Chondrocyte (in vitro differentiated cells): Measurements from ENCODE around the gene GPC3. TPM values are rescaled to one million over a fixed set of nuclear protein-coding genes. Genes with fewer than 3 reads are reported as not detected.

ENCODE experiments used
- DNase-seq: peaks from one replicate; pipeline ENCODE4 v3.0.0; 2021; ENCODE audit warnings: mixed read lengths, low spot score
- H3K27ac Mint-ChIP-seq: one replicate; pipeline ENCODE4 v1.8.0; 2021; ENCODE audit warnings: mild to moderate bottlenecking, moderate library complexity, mixed read lengths; ENCODE audit not compliant: unreplicated experiment
- H3K27me3 Mint-ChIP-seq: 2 replicates; pipeline ENCODE4 v1.8.0; 2021; ENCODE audit warnings: low read depth, mixed read lengths
- H3K36me3 Mint-ChIP-seq: 2 replicates; pipeline ENCODE4 v1.8.0; 2021; ENCODE audit warnings: low read depth, mixed read lengths
- H3K4me1 Mint-ChIP-seq: 2 replicates; pipeline ENCODE4 v1.8.0; 2021; ENCODE audit warnings: low read depth, mild to moderate bottlenecking, mixed read lengths
- H3K4me3 Mint-ChIP-seq: one replicate; pipeline ENCODE4 v1.8.0; 2021; ENCODE audit warnings: mild to moderate bottlenecking, moderate library complexity, mixed read lengths; ENCODE audit not compliant: unreplicated experiment
- H3K9me3 Mint-ChIP-seq: 2 replicates; pipeline ENCODE4 v1.8.0; 2021; ENCODE audit warnings: low read depth, mixed read lengths
- CTCF ChIP-seq: fragments of 200-600 bp; sonication (generic); IDR thresholded peaks from 2 replicates; pipeline ENCODE4 v1.5.0; 2021; ENCODE audit warnings: antibody characterized with exemption, mild to moderate bottlenecking, moderate library complexity
- total RNA-seq: library from RNA; stranded (reverse); gene quantifications from 3 replicates; pipeline ENCODE4 v1.2.1, GENCODE V29; 2021

Gene GPC3
- total RNA-seq, 1 donor from 2014 or later: 1.9 TPM

GRCh38 chrX:133983256-133983973, 2.0 kb downstream of the GPC3 start:
- Mint-ChIP-seq H3K27me3 (peaks cover 13% of the 10 kb centered on the region), H3K36me3 (no peaks in the 10 kb centered on the region), H3K27ac (no peak overlapping the region), H3K9me3 (no peaks in the 10 kb centered on the region), H3K4me3 (no peak overlapping the region), H3K4me1 (peaks cover 26% of the 10 kb centered on the region)
- no peak for TF ChIP-seq CTCF
- no peak for DNase-seq

GRCh38 chrX:133981924-133982323, 3.5 kb downstream of the GPC3 start:
- no peak for DNase-seq
- TF ChIP-seq CTCF: no peak
- Mint-ChIP-seq H3K27ac (no peak overlapping the region), H3K36me3 (no peaks in the 10 kb centered on the region), H3K9me3 (no peaks in the 10 kb centered on the region), H3K27me3 (peaks cover 10% of the 10 kb centered on the region), H3K4me1 (peaks cover 26% of the 10 kb centered on the region), H3K4me3 (no peak overlapping the region)

- Mint-ChIP-seq H3K4me3 (no peak overlapping the region), H3K27me3 (peaks cover 10% of the 10 kb centered on the region), H3K9me3 (no peaks in the 10 kb centered on the region), H3K36me3 (no peaks in the 10 kb centered on the region), H3K27ac (no peak overlapping the region), H3K4me1 (peaks cover 24% of the 10 kb centered on the region)
- DNase-seq: no peak
- TF ChIP-seq CTCF: no peak
These were observed 4.4 kb downstream of the GPC3 start for GRCh38 chrX:133980832-133981588.

GRCh38 chrX:133980406-133980805, 5.0 kb downstream of the GPC3 start:
- no peaks in the 10 kb centered on the region for H3K9me3 Mint-ChIP-seq
- peaks cover 22% of the 10 kb centered on the region for H3K4me1 Mint-ChIP-seq
- no peak overlapping the region for H3K4me3 Mint-ChIP-seq
- no peak overlapping the region for H3K27ac Mint-ChIP-seq
- peaks cover 10% of the 10 kb centered on the region for H3K27me3 Mint-ChIP-seq
- TF ChIP-seq CTCF: no peak
- no peak for DNase-seq
- H3K36me3 Mint-ChIP-seq: no peaks in the 10 kb centered on the region

GRCh38 chrX:133979641-133980230, 5.7 kb downstream of the GPC3 start:
- Mint-ChIP-seq H3K27me3 (peaks cover 10% of the 10 kb centered on the region), H3K36me3 (no peaks in the 10 kb centered on the region), H3K4me1 (peaks cover 22% of the 10 kb centered on the region)

More at GRCh38 chrX:133979641-133980230, 5.7 kb downstream of the GPC3 start:
- TF ChIP-seq CTCF: no peak
- Mint-ChIP-seq H3K9me3 (no peaks in the 10 kb centered on the region), H3K27ac (no peak overlapping the region), H3K4me3 (no peak overlapping the region)
- no peak for DNase-seq
